Activated T-cell treated with anti-CD3 and anti-CD28 coated beads, Interleukin-2, amount 50 U/mL, for 4 hours (primary cell): ENCODE measurements around the gene PCDHB8. TPM values are rescaled to one million over a fixed set of nuclear protein-coding genes. Genes with fewer than 3 reads are reported as not detected.
"Not testable (repeated sequence)": the region's sequence is repeated elsewhere in the genome, so short reads cannot be mapped to it uniquely, and the experiment has no call there.

ENCODE experiments used
- ATAC-seq, 2 donors: fragments of 200-7000 bp; cut with Tn5 transposase; one replicate each; pipeline ENCODE4 v1.10.0; 2021
- DNase-seq: peaks from one replicate; pipeline ENCODE4 v3.0.0-alpha.2; 2020
- H3K27me3 Mint-ChIP-seq: one replicate; pipeline ENCODE4 v1.8.0; 2021; ENCODE audit warnings: low read depth, mixed read lengths
- H3K36me3 Mint-ChIP-seq: one replicate; pipeline ENCODE4 v1.8.0; 2022; ENCODE audit warnings: mixed read lengths; ENCODE audit not compliant: insufficient read depth
- H3K4me1 Mint-ChIP-seq: one replicate; pipeline ENCODE4 v1.8.0; 2021; ENCODE audit warnings: low read depth, mixed read lengths
- H3K4me3 Mint-ChIP-seq: one replicate; pipeline ENCODE4 v1.8.0; 2021; ENCODE audit warnings: mild to moderate bottlenecking, moderate library complexity, mixed read lengths
- H3K9me3 Mint-ChIP-seq: one replicate; pipeline ENCODE4 v1.8.0; 2021; ENCODE audit warnings: mixed read lengths
- total RNA-seq, 3 donors: library from RNA; stranded (reverse); gene quantifications; one replicate each; pipeline ENCODE4 v1.2.1, GENCODE V29; 2021

PCDHB8 gene
- total RNA-seq, 3 donors from 2014 or later, result not detected

DNA sequence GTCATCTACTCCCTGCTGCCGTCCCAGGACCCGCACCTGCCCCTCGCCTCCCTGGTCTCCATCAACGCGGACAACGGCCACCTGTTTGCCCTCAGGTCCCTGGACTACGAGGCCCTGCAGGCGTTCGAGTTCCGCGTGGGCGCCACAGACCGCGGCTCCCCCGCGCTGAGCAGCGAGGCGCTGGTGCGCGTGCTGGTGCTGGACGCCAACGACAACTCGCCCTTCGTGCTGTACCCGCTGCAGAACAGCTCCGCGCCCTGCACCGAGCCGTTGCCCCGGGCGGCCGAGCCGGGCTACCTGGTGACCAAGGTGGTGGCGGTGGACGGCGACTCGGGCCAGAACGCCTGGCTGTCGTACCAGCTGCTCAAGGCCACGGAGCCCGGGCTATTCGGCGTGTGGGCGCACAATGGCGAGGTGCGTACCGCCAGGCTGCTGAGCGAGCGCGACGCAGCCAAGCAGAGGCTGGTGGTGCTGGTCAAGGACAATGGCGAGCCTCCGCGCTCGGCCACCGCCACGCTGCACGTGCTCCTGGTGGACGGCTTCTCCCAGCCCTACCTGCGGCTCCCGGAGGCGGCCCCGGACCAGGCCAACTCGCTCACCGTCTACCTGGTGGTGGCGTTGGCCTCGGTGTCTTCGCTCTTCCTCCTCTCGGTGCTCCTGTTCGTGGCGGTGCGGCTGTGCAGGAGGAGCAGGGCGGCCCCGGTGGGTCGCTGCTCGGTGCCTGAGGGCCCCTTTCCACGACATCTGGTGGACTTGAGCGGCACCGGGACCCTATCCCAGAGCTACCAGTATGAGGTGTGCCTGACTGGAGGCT lies 3.1 kb upstream of the PCDHB8 start:
- H3K36me3 Mint-ChIP-seq, DNase-seq, H3K9me3 Mint-ChIP-seq, H3K4me3 Mint-ChIP-seq, ATAC-seq, H3K4me1 Mint-ChIP-seq: not testable (repeated sequence)
- peaks cover 25% of the 10 kb centered on the region for H3K27me3 Mint-ChIP-seq

DNA sequence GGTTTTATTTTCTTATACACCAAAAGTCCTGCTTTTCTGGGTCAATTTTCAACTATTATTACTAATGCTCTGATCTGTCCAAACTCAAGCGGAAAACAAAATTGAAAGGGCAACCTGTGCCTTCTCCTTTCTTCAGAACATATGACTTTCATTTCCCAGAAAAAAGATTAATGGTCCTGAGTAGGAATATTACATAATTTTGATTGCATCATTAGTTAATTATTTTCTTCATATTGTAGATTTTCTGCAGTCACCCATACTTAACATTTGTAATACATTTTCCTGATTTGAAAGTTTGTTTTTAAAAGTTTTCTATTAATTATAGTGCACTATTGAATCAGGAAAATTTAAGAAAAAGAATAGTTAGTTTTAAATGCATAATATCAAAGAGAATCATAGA lies 1.7 kb upstream of the PCDHB8 start:
- H3K36me3 Mint-ChIP-seq, result no peaks in the 10 kb centered on the region
- ATAC-seq, result no peak
- peaks cover 5% of the 10 kb centered on the region for H3K9me3 Mint-ChIP-seq
- peaks cover 4% of the 10 kb centered on the region for H3K4me1 Mint-ChIP-seq
- H3K27me3 Mint-ChIP-seq, result peaks cover 24% of the 10 kb centered on the region
- DNase-seq, result no peak
- no peak overlapping the region for H3K4me3 Mint-ChIP-seq

DNA sequence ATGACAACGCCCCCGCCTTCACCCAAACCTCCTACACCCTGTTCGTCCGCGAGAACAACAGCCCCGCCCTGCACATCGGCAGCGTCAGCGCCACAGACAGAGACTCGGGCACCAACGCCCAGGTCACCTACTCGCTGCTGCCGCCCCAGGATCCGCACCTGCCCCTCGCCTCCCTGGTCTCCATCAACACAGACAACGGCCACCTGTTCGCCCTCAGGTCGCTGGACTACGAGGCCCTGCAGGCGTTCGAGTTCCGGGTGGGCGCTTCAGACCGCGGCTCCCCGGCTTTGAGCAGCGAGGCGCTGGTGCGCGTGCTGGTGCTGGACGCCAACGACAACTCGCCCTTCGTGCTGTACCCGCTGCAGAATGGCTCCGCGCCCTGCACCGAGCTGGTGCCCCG lies 1.8 kb downstream of the PCDHB8 start:
- H3K36me3 Mint-ChIP-seq, H3K4me3 Mint-ChIP-seq, DNase-seq, H3K9me3 Mint-ChIP-seq, ATAC-seq, H3K4me1 Mint-ChIP-seq: not testable (repeated sequence)
- peaks cover 31% of the 10 kb centered on the region for H3K27me3 Mint-ChIP-seq

DNA sequence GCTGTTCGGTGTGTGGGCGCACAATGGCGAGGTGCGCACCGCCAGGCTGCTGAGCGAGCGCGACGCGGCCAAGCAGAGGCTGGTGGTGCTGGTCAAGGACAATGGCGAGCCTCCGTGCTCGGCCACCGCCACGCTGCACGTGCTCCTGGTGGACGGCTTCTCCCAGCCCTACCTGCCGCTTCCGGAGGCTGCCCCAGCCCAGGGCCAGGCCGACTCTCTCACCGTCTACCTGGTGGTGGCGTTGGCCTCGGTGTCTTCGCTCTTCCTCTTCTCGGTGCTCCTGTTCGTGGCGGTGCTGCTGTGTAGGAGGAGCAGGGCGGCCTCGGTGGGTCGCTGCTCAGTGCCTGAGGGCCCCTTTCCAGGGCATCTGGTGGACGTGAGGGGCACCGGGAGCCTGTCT lies 2.3 kb downstream of the PCDHB8 start:
- not testable (repeated sequence) for ATAC-seq, DNase-seq, H3K36me3 Mint-ChIP-seq, H3K4me1 Mint-ChIP-seq, H3K4me3 Mint-ChIP-seq
- peaks cover 13% of the 10 kb centered on the region for H3K9me3 Mint-ChIP-seq
- peaks cover 36% of the 10 kb centered on the region for H3K27me3 Mint-ChIP-seq

DNA sequence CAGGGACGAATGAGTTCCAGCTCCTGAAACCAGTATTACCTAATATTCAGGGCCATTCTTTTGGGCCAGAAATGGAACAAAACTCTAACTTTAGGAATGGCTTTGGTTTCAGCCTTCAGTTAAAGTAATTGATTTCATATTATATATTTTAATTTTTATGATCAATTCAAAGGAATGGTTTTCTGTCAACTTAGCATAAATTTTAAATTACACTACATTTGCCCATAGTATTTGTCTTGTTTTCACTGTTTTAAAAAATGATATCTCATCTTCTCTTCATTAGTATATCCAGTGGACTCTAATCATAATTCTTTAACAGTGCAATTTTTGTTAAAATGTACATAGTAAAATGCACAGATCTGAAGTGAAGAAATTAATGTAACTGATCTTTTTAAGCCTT lies 2.7 kb downstream of the PCDHB8 start:
- peaks cover 16% of the 10 kb centered on the region for H3K9me3 Mint-ChIP-seq
- no peaks in the 10 kb centered on the region for H3K36me3 Mint-ChIP-seq
- DNase-seq (no peak), ATAC-seq (no peak)
- H3K27me3 Mint-ChIP-seq, result peaks cover 40% of the 10 kb centered on the region
- H3K4me3 Mint-ChIP-seq, result no peak overlapping the region
- H3K4me1 Mint-ChIP-seq, result no peaks in the 10 kb centered on the region

DNA sequence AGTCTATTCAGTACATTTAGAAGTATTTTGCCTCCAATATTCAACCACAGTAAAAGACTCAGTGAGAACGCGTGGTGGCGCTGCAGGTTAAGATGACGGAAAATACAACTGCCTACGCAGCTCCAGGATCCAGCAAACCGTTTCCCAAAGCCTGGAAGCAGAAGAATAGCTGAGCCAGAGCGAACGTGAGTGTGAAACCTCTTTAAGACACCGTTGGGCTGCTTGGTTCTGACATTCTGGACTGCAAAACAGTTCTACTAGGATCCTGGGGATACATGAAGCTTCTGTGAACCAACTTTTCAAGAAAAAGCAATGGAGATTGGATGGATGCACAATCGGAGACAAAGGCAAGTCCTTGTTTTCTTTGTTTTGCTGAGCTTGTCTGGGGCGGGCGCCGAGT lies 4.7 kb downstream of the PCDHB8 start, which contains the start of gene PCDHB16:
Gene PCDHB16 (plus strand): TSS at position 140 of the 400 bp plus-strand sequence. CDS start 173 bp downstream, at position 313.
- Mint-ChIP-seq H3K36me3 (no peaks in the 10 kb centered on the region), H3K27me3 (peaks cover 52% of the 10 kb centered on the region), H3K9me3 (peaks cover 16% of the 10 kb centered on the region), H3K4me3 (no peak within 1 kb of the TSS), H3K4me1 (peaks cover 3% of the 10 kb centered on the region)
- DNase-seq (no peak), ATAC-seq (no peak)

DNA sequence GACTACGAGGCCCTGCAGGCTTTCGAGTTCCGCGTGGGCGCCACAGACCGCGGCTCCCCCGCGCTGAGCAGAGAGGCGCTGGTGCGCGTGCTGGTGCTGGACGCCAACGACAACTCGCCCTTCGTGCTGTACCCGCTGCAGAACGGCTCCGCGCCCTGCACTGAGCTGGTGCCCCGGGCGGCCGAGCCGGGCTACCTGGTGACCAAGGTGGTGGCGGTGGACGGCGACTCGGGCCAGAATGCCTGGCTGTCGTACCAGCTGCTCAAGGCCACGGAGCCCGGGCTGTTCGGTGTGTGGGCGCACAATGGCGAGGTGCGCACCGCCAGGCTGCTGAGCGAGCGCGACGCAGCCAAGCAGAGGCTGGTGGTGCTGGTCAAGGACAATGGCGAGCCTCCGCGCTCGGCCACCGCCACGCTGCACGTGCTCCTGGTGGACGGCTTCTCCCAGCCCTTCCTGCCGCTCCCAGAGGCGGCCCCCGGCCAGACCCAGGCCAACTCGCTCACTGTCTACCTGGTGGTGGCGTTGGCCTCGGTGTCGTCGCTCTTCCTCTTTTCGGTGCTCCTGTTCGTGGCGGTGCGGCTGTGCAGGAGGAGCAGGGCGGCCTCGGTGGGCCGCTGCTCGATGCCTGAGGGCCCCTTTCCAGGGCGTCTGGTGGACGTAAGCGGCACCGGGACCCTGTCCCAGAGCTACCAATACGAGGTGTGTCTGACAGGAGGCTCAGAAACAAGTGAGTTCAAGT lies 6.7 kb downstream of the PCDHB8 start:
- not testable (repeated sequence) for H3K4me1 Mint-ChIP-seq, DNase-seq, ATAC-seq, H3K36me3 Mint-ChIP-seq, H3K4me3 Mint-ChIP-seq
- Mint-ChIP-seq H3K27me3 (peaks cover 63% of the 10 kb centered on the region), H3K9me3 (peaks cover 19% of the 10 kb centered on the region)

DNA sequence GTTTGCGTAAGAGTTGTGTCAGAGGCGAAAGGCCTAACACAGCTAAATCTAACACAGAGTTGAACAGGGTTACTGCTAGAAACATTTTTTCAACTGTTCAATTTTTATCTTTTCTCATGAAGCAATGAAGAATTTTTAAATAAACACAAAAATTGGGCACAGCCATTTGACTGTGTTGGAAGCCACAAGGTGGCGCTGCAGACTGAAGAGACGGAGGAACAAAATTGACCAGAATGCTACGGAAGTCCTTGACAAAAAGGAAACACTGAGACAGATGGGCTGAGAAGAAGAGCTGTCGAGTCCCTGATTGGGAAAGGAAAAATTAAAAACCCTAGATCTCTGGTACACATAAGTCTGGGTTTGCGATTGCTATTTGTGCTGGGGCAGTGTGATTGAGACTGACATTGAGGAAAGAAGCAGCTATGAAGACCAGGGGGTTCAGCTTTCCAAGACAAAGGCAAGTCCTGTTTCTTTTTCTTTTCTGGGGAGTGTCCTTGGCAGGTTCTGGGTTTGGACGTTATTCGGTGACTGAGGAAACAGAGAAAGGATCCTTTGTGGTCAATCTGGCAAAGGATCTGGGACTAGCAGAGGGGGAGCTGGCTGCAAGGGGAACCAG lies 9.4 kb downstream of the PCDHB8 start, which contains the start of gene PCDHB9:
Gene PCDHB9 (plus strand): TSS at position 265 of the 616 bp plus-strand sequence. CDS start 158 bp downstream, at position 423.
- Mint-ChIP-seq H3K36me3 (peaks cover 2% of the 10 kb centered on the region), H3K27me3 (peaks cover 72% of the 10 kb centered on the region), H3K4me1 (peaks cover 3% of the 10 kb centered on the region), H3K4me3 (peak within 1 kb of the TSS; percentile 45), H3K9me3 (peaks cover 19% of the 10 kb centered on the region)
- ATAC-seq (no peak), DNase-seq (no peak)

DNA sequence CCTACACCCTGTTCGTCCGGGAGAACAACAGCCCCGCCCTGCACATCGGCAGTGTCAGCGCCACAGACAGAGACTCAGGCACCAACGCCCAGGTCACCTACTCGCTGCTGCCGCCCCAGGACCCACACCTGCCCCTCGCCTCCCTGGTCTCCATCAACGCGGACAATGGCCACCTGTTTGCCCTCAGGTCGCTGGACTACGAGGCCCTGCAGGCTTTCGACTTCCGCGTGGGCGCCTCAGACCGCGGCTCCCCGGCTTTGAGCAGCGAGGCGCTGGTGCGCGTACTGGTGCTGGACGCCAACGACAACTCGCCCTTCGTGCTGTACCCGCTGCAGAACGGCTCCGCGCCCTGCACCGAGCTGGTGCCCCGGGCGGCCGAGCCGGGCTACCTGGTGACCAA lies 11.1 kb downstream of the PCDHB8 start:
- not testable (repeated sequence) for DNase-seq, H3K4me3 Mint-ChIP-seq, ATAC-seq, H3K4me1 Mint-ChIP-seq, H3K36me3 Mint-ChIP-seq
- Mint-ChIP-seq H3K27me3 (peaks cover 62% of the 10 kb centered on the region), H3K9me3 (peaks cover 10% of the 10 kb centered on the region)

DNA sequence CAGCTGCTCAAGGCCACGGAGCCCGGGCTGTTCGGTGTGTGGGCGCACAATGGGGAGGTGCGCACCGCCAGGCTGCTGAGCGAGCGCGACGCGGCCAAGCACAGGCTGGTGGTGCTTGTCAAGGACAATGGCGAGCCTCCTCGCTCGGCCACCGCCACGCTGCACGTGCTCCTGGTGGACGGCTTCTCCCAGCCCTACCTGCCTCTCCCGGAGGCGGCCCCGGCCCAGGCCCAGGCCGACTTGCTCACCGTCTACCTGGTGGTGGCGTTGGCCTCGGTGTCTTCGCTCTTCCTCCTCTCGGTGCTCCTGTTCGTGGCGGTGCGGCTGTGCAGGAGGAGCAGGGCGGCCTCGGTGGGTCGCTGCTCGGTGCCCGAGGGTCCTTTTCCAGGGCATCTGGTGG lies 11.5 kb downstream of the PCDHB8 start:
- not testable (repeated sequence) for DNase-seq, H3K36me3 Mint-ChIP-seq, ATAC-seq, H3K4me1 Mint-ChIP-seq, H3K4me3 Mint-ChIP-seq
- H3K9me3 Mint-ChIP-seq, result peaks cover 10% of the 10 kb centered on the region
- peaks cover 61% of the 10 kb centered on the region for H3K27me3 Mint-ChIP-seq

DNA sequence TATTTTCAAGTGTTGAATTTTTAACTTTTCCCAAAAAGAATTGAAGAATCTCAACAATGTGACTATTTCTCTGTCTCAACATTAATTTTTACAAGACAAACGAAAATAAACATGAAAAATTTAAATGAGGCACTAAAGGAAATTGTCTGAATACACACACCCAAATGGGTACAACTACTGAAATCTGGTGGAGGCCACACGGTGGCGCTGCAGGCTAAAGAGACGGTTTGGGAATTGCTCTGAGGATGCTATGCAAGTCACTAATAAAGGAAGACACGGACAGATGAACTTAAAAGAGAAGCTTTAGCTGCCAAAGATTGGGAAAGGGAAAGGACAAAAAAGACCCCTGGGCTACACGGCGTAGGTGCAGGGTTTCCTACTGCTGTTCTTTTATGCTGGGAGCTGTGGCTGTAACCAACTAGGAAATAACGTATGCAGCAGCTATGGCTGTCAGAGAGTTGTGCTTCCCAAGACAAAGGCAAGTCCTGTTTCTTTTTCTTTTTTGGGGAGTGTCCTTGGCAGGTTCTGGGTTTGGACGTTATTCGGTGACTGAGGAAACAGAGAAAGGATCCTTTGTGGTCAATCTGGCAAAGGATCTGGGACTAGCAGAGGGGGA lies 14.6 kb downstream of the PCDHB8 start, which contains the start of gene PCDHB10:
Gene PCDHB10 (plus strand): TSS at position 244 of the 616 bp plus-strand sequence. CDS start 200 bp downstream, at position 444.
- peaks cover 3% of the 10 kb centered on the region for H3K36me3 Mint-ChIP-seq
- peaks cover 44% of the 10 kb centered on the region for H3K27me3 Mint-ChIP-seq
- H3K4me1 Mint-ChIP-seq, result no peaks in the 10 kb centered on the region
- peaks cover 21% of the 10 kb centered on the region for H3K9me3 Mint-ChIP-seq
- ATAC-seq (no peak), DNase-seq (no peak)
- no peak within 1 kb of the TSS for H3K4me3 Mint-ChIP-seq

DNA sequence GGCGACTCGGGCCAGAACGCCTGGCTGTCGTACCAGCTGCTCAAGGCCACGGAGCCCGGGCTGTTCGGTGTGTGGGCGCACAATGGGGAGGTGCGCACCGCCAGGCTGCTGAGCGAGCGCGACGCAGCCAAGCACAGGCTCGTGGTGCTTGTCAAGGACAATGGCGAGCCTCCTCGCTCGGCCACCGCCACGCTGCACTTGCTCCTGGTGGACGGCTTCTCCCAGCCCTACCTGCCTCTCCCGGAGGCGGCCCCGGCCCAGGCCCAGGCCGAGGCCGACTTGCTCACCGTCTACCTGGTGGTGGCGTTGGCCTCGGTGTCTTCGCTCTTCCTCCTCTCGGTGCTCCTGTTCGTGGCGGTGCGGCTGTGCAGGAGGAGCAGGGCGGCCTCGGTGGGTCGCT lies 16.7 kb downstream of the PCDHB8 start:
- not testable (repeated sequence) for H3K4me1 Mint-ChIP-seq, ATAC-seq, DNase-seq, H3K36me3 Mint-ChIP-seq, H3K4me3 Mint-ChIP-seq
- Mint-ChIP-seq H3K9me3 (peaks cover 36% of the 10 kb centered on the region), H3K27me3 (peaks cover 45% of the 10 kb centered on the region)

DNA sequence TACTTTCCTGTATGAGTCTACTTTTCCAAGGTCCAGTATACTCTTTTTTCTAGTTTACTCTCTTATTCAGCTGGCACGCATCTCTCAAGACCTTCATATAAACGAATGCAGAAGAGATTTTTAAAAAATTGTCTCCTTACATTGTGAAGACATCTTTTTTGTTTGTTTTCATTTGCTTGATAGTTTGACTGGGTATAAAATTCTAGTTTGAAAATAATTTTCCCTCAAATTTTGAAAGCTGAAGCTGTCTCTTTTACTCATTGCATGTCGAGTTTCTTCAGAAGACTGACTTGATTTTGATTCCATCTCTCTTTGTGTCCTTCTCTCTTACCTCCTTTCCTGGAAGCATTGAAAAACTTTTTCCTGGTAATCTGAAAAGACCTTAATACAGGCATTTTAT lies 18.8 kb downstream of the PCDHB8 start:
- H3K4me1 Mint-ChIP-seq, result no peaks in the 10 kb centered on the region
- no peak for DNase-seq
- peaks cover 1% of the 10 kb centered on the region for H3K36me3 Mint-ChIP-seq
- peaks cover 48% of the 10 kb centered on the region for H3K27me3 Mint-ChIP-seq
- H3K9me3 Mint-ChIP-seq, result peaks cover 45% of the 10 kb centered on the region
- ATAC-seq, result no peak
- no peak overlapping the region for H3K4me3 Mint-ChIP-seq
